GM18907 (cell line): Measurements from ENCODE around the gene TRAM2.

Experiments used
- ATAC-seq: cut with Tn5 transposase; IDR thresholded peaks from one replicate; pipeline ENCODE4 v1.9.1; 2021; ENCODE audit warnings: mild to moderate bottlenecking, moderate library complexity; ENCODE audit not compliant: unreplicated experiment

The TRAM2 gene

DNA sequence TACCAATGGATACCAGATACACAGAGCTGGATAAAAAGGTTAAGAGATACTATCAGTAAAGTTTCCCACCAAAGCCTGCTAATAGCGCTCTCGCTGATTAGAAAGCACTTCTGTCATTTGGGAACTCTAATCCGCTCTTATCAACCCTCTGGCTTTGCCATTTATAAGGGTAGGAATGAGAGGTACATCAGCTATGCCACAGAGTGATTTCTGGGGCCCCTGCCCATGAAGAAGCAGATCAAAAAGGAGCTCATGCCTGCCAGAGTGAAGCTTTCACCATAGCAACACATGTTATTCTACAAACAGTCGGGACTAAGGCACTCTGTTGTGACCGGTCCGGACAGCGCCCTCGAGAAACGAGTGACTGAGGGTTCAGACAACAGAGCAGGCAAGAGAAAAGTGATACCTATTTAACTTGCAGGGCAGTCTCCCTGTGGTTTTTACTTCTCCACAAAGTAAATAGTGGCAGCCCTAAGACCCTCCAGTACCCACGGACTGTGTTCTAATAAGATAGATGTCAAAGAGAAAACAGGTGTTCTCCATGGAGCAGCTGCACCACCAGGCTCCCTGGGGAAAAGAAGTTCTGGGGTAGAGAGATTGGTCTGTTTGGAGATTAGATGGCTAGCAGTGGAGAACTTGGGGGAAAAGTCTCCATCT is 5.6 kb downstream of the TRAM2 start:
- ATAC-seq = no peak

DNA sequence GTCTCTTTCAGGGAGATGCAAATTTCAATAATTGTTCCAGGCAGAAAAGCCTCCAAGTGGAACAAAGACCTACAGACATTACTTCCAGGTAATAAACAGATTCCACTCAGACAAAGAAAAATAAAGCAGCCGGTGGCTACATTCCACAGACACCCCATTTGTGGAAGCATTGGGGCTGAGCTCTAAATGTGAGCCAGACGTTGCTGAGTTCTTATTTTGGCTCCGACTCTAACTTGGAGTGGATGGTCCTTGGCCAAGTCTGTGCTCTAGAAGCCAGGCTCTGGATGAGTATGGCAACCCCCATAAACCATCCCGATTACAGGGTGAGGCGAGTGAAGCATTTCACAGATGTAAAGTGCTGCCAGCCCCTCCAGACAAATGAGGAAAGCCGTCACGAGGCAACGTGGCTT is 6.6 kb downstream of the TRAM2 start:
- no peak for ATAC-seq

- no peak for ATAC-seq
Observed at GRCh38 chr6:52568320-52568719, 8.5 kb downstream of the TRAM2 start.

GRCh38 chr6:52566853-52567279 is 10.0 kb downstream of the TRAM2 start:
- ATAC-seq = no peak

- peak; percentile 81 for ATAC-seq
Observed at GRCh38 chr6:52566201-52566600, 10.7 kb downstream of the TRAM2 start.

DNA sequence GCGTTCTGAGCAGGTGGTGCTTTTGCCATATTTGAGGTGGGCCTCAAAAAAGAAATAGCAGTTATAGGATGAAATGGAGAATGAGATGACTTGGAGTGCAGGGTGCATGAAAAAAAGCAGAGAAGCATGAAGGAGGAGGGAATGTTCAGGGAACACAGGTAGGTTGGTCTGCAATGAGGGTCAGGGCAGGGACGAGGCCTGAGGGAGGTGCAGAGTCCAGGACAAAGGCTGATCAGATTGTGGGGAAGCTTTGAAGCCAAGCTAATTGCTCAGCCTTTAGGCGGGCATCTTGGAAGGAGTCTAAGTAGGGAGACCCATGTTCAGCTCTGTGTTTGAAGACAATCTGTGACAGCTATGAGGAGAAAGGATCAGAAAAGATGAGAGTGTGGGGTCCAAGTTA is 12.0 kb downstream of the TRAM2 start:
- ATAC-seq = no peak

- no peak for ATAC-seq
Observed at GRCh38 chr6:52562911-52563310, 13.9 kb downstream of the TRAM2 start.

DNA sequence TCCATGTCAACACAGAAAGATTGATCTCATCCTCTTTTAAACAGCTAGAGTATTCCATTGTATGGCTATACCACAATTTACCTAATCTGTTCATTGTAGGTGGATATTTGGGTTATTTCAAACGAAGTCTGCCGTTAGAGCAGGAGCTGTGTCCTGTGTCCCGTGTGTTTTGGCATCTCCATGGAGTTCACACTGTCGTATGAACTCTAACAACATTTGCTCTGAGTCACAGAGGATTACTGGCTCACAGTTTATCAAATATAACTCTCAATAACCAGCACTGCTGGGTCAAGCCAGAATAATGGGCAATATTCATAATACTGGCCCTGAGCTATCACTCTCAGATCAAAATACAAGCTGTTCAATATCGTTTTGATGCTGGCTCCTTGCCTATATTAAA is 16.4 kb downstream of the TRAM2 start:
- no peak for ATAC-seq

DNA sequence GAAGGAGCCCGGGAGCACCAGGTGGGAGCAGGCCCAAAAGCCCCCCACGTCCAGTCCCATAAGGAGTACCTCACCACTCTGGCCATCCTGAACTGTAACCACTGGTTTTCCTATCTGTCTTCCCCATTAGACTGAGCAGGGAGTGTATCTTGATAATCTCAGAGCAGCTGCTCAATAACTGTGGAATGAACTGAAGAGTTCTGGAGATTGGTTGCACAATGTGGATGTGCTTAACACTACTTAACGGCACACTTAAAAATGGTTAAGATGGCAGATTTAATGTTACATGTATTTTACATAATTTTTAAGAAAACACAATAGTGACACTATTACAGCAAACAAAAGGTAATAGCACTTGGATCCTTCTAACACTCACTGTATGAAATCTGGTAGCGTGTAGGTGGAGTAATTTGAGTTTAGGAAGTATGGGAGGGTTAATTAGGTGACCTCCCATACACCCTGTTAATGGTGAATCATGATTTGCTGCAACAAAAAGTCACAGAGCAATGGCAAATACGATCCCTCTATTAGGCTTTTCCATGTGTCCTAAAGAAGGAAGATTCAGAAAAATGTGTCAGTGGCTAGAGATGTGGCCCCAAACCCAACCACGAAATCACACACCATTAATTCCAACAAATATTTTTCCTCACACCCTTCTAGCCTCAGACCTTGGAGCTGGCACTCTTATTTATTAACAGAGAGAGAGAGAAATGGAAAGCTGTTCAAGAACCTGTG is 18.4 kb downstream of the TRAM2 start:
- ATAC-seq = no peak

- ATAC-seq = no peak
Observed at GRCh38 chr6:52557389-52558265, 19.2 kb downstream of the TRAM2 start.

- ATAC-seq = no peak
Observed at GRCh38 chr6:52555518-52556233, 21.2 kb downstream of the TRAM2 start.

DNA sequence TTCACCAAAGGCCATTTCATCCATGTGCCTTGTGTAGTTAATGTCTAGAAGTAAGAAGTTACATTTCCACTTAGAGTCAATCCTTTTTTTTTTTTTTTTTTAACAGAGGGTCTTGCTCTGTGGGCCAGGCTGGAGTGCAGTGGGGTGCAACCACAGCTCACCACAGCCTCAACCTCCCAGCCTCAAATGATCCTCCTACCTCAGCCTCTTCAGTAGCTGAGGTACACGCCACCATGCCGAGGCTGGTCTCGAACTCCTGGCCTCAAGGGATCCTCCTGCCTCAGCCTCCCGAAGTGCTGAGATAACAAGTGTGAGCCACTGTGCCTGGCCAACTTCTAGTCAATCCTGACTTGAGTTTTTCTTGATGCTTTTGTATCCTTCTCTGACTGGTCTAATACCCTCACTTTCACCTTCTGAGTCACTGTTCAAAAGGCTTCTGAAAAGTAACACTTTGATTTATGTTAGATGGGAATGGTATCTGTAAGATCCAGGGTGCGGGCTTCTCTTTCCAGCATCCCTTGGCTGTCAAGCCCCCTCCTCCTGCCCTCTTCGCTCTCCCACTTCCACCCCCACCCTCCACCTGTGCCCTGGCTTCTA is 22.1 kb downstream of the TRAM2 start:
- no peak for ATAC-seq

- ATAC-seq = no peak
Observed at GRCh38 chr6:52553719-52554118, 23.1 kb downstream of the TRAM2 start.

DNA sequence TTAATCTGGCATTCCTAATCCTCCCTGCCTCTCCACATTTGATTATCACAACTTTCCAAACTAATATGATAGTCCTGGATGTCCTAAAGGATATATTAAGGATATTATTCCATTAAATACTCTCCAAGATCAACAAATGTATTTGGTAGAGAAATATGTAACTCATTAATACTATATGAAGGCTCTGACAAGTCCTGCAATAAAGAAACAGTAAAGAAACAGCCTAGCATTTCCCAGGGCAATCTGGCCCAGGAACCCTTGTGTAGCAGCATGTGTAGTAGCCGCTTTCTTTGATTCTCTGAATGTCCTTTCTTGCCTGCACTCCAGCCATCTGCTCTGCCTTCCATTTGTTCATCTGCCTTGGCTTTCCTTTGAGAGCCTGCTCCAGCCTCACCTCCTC is 23.7 kb downstream of the TRAM2 start:
- no peak for ATAC-seq

DNA sequence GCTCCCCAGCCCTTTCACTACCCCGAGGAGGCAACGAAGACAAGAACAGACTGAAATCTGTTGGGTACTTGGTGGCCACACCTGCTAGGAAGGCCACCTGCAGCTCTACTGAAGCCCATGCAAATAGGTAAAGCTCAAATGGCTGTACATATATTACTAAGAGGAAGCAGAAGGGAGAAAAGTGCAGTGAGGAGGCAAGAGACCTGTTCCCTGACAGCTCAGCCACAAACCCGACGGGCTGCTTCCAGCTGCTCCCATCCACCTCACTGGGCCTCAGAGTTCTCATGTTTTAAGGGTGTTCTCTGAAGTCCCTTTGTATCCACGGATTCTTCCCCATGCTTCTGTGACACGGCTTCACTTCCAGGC is 24.6 kb downstream of the TRAM2 start:
- peak; percentile 92 for ATAC-seq

DNA sequence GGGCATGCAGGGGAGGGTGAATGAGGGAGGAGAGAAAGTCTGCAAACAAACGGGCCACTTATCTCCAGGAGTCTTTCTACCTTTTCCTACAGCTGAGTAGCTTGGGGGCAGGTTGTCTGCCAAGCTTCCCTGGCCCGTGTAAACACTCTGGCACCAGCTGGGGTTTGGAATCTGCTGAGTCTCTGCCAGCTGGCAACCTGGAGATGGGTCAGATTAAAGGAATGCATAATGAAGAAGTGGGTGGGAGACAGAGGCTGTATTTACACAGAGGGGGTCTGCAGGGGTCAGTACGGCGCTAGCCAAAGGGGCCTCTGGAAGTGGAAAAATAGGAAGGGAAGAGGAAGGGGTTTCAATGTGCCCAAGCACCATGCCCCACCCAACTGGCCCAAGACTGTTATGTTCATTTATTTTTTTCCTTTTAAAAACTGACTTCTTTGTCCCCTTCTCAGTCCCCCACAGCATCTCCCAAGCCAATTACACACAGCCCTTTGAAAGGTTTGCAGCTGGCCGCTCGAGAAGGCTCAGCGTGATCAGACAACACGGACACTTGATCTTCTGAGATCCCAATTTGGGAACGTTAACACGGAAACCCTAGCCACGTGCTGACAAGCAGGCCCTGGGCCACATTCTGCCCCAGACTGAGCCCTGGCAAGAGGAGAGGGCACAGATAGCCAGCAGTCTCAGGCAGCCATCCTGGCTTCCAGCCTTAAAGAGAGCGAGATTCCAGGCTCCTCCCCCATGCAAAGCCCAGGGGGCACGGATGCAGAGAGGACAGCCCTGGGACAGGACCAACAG is 25.2 kb downstream of the TRAM2 start:
- no peak for ATAC-seq

- ATAC-seq = no peak
Observed at GRCh38 chr6:52550870-52551269, 26.0 kb downstream of the TRAM2 start.

DNA sequence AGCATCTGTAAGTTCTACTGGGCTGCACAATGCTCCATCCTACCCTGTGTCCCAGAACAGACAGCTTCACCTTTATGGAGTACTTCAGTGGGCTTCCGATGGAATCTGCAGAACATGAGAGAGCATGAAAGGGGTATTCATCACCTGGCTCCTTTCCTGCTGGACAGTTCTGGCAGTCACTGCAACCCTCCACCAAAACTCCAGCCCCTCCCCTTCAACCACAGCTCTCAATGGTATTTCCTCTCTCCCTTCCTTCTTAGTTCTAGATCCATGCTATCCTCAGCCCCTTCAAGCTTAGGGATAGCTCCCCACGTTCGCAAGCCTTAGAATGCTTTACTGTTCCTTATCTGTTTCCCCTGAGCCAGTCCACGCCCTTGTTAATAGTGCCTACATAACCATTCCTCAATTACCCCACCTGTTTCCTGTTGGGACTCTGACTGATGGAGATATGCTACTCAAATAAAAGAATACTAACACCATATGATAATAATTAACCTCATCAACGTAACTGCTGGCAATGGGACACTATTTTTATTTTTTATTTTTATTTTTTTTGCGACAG is 26.8 kb downstream of the TRAM2 start:
- no peak for ATAC-seq

DNA sequence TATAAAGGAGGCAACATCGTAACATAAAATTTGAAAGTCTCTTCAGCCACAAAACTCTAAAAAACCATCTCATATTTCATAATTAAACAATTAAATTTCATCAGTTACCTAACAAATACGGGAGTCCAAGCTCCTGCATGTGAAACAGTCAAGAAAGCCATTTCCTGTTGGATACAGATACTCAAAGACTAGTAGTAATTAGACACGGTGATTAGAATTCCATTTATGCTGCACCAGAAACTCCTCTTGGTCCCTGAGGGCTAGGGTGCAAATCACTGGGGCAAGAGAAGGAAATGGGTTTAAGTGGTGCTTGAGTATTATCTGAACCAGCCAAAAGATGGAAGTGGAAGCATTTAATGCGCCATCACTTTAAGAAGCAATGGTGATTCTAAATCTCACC is 27.4 kb downstream of the TRAM2 start:
- ATAC-seq = no peak

- no peak for ATAC-seq
Observed at GRCh38 chr6:52548999-52549398, 27.9 kb downstream of the TRAM2 start.
